OCI-LY7 (cell line): ENCODE measurements around the gene FAM185A. TPM values are rescaled to one million over a fixed set of nuclear protein-coding genes. Genes with fewer than 3 reads are reported as not detected.
"Not testable (repeated sequence)": the region's sequence is repeated elsewhere in the genome, so short reads cannot be mapped to it uniquely, and the experiment has no call there.

ENCODE experiments used
- Bru-seq: library from RNA; stranded (reverse); fragments of 400-500 nt; gene quantifications from one replicate; lab custom pipeline; 2021; lab: Mats Ljungman, UMichigan
- BruChase-seq, 2 experiments: library from RNA; stranded (reverse); fragments of 400-500 nt; gene quantifications; one replicate each; lab custom pipeline; 2021; lab: Mats Ljungman, UMichigan
- BruUV-seq: library from RNA; stranded (reverse); fragments of 400-500 nt; replicated peaks from 2 replicates; lab custom pipeline; 2021; lab: Mats Ljungman, UMichigan
- CTCF ChIA-PET: fragments of 300-600 bp; sonication (Branson Sonifier 250); formaldehyde crosslinking; loops from one replicate; lab custom pipeline; 2022; ENCODE audit warnings: antibody characterized with exemption; ENCODE audit not compliant: unreplicated experiment; lab: Charles Lee
- POLR2A ChIA-PET: fragments of 300-600 bp; sonication (Branson Sonifier 250); formaldehyde crosslinking; loops from one replicate; lab custom pipeline; 2022; ENCODE audit warnings: antibody characterized with exemption; lab: Charles Lee
- DNase-seq: peaks from one replicate; pipeline ENCODE4 v3.0.0-alpha.2; 2015; ENCODE audit warnings: low spot score
- H2AFZ ChIP-seq: fragments of 200-600 bp; sonication (generic), shearing (Covaris generic); 2 replicates; pipeline ENCODE4 v1.6.1; 2014; ENCODE audit warnings: mild to moderate bottlenecking, antibody characterized with exemption, low read length, moderate library complexity
- H3K27ac ChIP-seq: fragments of 200-600 bp; sonication (generic); 2 replicates; pipeline ENCODE4 v1.5.1; 2014; ENCODE audit warnings: mixed run types, low read depth, mild to moderate bottlenecking, moderate library complexity, low read length, inconsistent platforms; ENCODE audit not compliant: poor library complexity, severe bottlenecking
- H3K36me3 ChIP-seq: fragments of 200-600 bp; sonication (generic); 2 replicates; pipeline ENCODE4 v1.6.1; 2014; ENCODE audit warnings: mild to moderate bottlenecking, antibody characterized with exemption, low read length, moderate library complexity, mixed read lengths; ENCODE audit not compliant: insufficient read depth
- H3K4me1 ChIP-seq: fragments of 200-600 bp; sonication (generic); 2 replicates; pipeline ENCODE4 v1.5.1; 2014; ENCODE audit warnings: mild to moderate bottlenecking, low read length; ENCODE audit not compliant: insufficient read depth, poor library complexity, severe bottlenecking
- H3K4me2 ChIP-seq: fragments of 200-600 bp; sonication (generic); 2 replicates; pipeline ENCODE4 v1.6.1; 2014; ENCODE audit warnings: mild to moderate bottlenecking, low read length
- H3K4me3 ChIP-seq: fragments of 200-600 bp; sonication (generic); 2 replicates; pipeline ENCODE4 v1.5.1; 2014; ENCODE audit warnings: mild to moderate bottlenecking, low read depth, low read length; ENCODE audit not compliant: poor library complexity, severe bottlenecking
- H3K79me2 ChIP-seq: fragments of 200-600 bp; sonication (generic); 2 replicates; pipeline ENCODE4 v1.6.1; 2016; ENCODE audit warnings: low read depth, mild to moderate bottlenecking, low read length, moderate library complexity, mixed read lengths; ENCODE audit not compliant: insufficient read depth
- H3K9me2 ChIP-seq: fragments of 200-600 bp; sonication (generic); 2 replicates; pipeline ENCODE4 v1.6.1; 2016; ENCODE audit warnings: mild to moderate bottlenecking, low read length, mixed read lengths; ENCODE audit not compliant: insufficient read depth
- H3K9me3 ChIP-seq: fragments of 200-600 bp; sonication (generic); 2 replicates; pipeline ENCODE4 v1.6.1; 2014; ENCODE audit warnings: mild to moderate bottlenecking, mixed run types, low read length, mixed read lengths
- H4K20me1 ChIP-seq: fragments of 200-600 bp; sonication (generic); 2 replicates; pipeline ENCODE4 v1.6.1; 2014; ENCODE audit warnings: mild to moderate bottlenecking, antibody characterized with exemption, low read length, moderate library complexity, mixed read lengths; ENCODE audit not compliant: insufficient read depth
- intact Hi-C: fragments of 100-400 bp; cut with micrococcal nuclease; formaldehyde crosslinking; loops from one replicate; pipeline ENCODE4 v1.10.0; 2022; ENCODE audit not compliant: unreplicated experiment
- long read RNA-seq: library from polyadenylated mRNA; stranded (forward); transcript quantifications from one replicate; pipeline ENCODE4 v2.0.0, GENCODE V29; 2022
- total RNA-seq, 2 experiments: library from RNA; depleted of rRNA in 1 of 2; stranded (reverse); fragments of >200 nt in 1 of 2; shearing (Covaris generic) in 1 of 2; gene quantifications; 2 replicates each; pipeline ENCODE4 v1.2.3, GENCODE V29; 2014 to 2022

FAM185A gene
- total RNA-seq (2014; rRNA removed; shearing (Covaris generic)) (7.4 and 10.3 TPM in 2 replicates), total RNA-seq (2022) (10.4 and 10.6 TPM in 2 replicates), Bru-seq, nascent RNA (percentile 56 among the genes with signal in this experiment), BruChase-seq, experiment 1, labeled RNA remaining after a 6-hour chase (percentile 52 among the genes with signal in this experiment), BruChase-seq, experiment 2, labeled RNA remaining after a 2-hour chase (percentile 58 among the genes with signal in this experiment)
- long read RNA-seq, partial matches to known transcripts = 4 of 14 reads
- long read RNA-seq, other reads (novel, unspliced or antisense) = 6 of 14 reads

GRCh38 chr7:102748605-102749444 lies at the start of gene FAM185A:
Gene FAM185A, plus strand, starts transcription at chr7:102748999. Its CDS starts 209 bp downstream, at chr7:102749208.
- H3K27ac ChIP-seq, CTCF ChIA-PET, intact Hi-C loops, BruUV-seq, H3K9me3 ChIP-seq, H3K9me2 ChIP-seq, H3K36me3 ChIP-seq, H3K79me2 ChIP-seq, H4K20me1 ChIP-seq: not testable (repeated sequence)
- peak; percentile 98 for DNase-seq
- POLR2A ChIA-PET = interaction anchor here (0.9 kb wide), 1 partner anchor 310 kb away, joined by 3 read pairs; no protein-coding TSS in a partner anchor
- peak within 1 kb of the TSS; percentile 75 for H3K4me3 ChIP-seq
- peak within 1 kb of the TSS; percentile 96 for H2AFZ ChIP-seq
- peaks cover 10% of the 10 kb centered on the region for H3K4me1 ChIP-seq
- H3K4me2 ChIP-seq = peak within 1 kb of the TSS; percentile 83

GRCh38 chr7:102713011-102713690 lies 35.6 kb upstream of the FAM185A start:
- H3K79me2 ChIP-seq, H3K27ac ChIP-seq, H3K4me2 ChIP-seq, POLR2A ChIA-PET, H4K20me1 ChIP-seq, H3K4me1 ChIP-seq, H3K36me3 ChIP-seq, H3K4me3 ChIP-seq, intact Hi-C loops, H3K9me3 ChIP-seq, H2AFZ ChIP-seq, H3K9me2 ChIP-seq, CTCF ChIA-PET, DNase-seq, BruUV-seq: not testable (repeated sequence)

GRCh38 chr7:102713691-102714080 lies 35.1 kb upstream of the FAM185A start:
- H3K79me2 ChIP-seq, H4K20me1 ChIP-seq, H3K27ac ChIP-seq, H3K9me3 ChIP-seq, H3K4me2 ChIP-seq, H3K4me1 ChIP-seq, H3K4me3 ChIP-seq, H3K36me3 ChIP-seq, CTCF ChIA-PET, BruUV-seq, POLR2A ChIA-PET, intact Hi-C loops, H3K9me2 ChIP-seq, DNase-seq, H2AFZ ChIP-seq: not testable (repeated sequence)

GRCh38 chr7:102714774-102715522 lies 33.9 kb upstream of the FAM185A start:
- H3K36me3 ChIP-seq, CTCF ChIA-PET, H3K27ac ChIP-seq, H3K79me2 ChIP-seq, H3K9me2 ChIP-seq, H4K20me1 ChIP-seq, intact Hi-C loops, POLR2A ChIA-PET, H3K9me3 ChIP-seq, H3K4me3 ChIP-seq, DNase-seq, BruUV-seq, H2AFZ ChIP-seq, H3K4me2 ChIP-seq, H3K4me1 ChIP-seq: not testable (repeated sequence)

GRCh38 chr7:102715718-102716117 lies 33.1 kb upstream of the FAM185A start:
- H3K27ac ChIP-seq, H3K4me2 ChIP-seq, H3K4me1 ChIP-seq, H3K9me3 ChIP-seq, intact Hi-C loops, H3K79me2 ChIP-seq, H3K9me2 ChIP-seq, H4K20me1 ChIP-seq, BruUV-seq, DNase-seq, H2AFZ ChIP-seq, H3K36me3 ChIP-seq, POLR2A ChIA-PET, H3K4me3 ChIP-seq, CTCF ChIA-PET: not testable (repeated sequence)
